T47D (cell line): ENCODE measurements around the gene CDKN2AIP.
"Not testable (repeated sequence)": the region's sequence is repeated elsewhere in the genome, so short reads cannot be mapped to it uniquely, and the experiment has no call there.

Source experiments
- DNase-seq, 2 experiments: peaks; one replicate each; pipeline versions ENCODE4 v3.0.0 to v3.0.0-alpha.2; 2011 to 2012; ENCODE audit warnings: low read depth in 1 of 2, low spot score in 1 of 2
- JUND ChIP-seq: IDR thresholded peaks from 2 replicates; pipeline ENCODE4 v1.6.1; 2012; ENCODE audit warnings: low read depth
- in situ Hi-C: cut with HindIII; loops from 2 replicates; pipeline ENCODE4 v1.10.0; 2016; ENCODE audit warnings: low sequenced_read_pairs, low pct_unique_long_range_greater_than_20kb

The CDKN2AIP gene

DNA sequence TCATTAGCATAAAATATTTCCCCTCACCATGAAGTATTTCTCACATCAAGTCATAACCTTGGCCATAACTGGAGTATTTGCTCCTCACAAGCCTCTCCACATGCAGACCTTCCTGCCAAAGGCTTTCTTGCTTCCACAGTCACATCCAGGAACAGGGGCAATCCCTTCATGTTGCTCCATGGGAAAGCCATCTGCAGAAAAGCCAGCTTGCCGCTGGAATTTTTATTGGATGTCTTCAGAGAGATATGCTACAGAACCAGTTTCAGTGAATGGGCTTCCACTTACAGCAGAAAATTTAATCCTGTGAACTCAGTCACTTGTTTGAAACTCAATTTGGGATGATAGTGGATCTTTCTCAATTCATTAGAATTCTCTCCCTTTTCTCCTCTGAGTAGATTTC lies 3.2 kb upstream of the CDKN2AIP start:
- DNase-seq: peak in 1 of 2 experiments; percentile 58
- in situ Hi-C loops: no loop called here
- TF ChIP-seq JUND: no peak

DNA sequence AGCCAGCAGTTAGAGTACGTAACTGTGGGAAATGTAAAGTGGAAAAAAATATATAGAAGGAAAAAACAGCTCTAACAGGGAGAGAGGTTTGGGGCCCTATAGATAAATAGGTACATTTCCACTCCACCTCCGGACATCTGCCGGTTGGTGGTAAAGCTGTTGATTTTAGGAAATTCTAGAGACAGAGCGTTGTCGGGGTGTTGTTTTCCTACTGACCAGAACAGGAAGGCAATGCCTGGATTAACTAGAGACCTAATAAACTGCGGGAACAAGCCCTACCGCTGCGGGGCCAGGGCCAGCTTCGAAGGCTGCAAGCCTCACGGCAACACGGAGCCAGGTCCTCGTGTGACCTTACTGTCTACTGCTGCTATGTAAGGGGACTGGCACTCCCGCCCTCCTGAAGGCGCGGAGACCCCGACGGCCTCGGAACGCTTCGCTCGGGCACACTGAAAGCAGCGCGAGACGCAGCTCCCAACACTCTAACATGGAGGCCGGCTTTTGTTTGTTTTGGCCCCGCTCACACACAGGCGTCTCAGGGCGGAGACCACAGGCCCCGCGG lies 702 bp upstream of the CDKN2AIP start:
- TF ChIP-seq JUND: no peak
- peak in 1 of 2 experiments; percentile 25 for DNase-seq
- in situ Hi-C loops: no loop called here

DNA sequence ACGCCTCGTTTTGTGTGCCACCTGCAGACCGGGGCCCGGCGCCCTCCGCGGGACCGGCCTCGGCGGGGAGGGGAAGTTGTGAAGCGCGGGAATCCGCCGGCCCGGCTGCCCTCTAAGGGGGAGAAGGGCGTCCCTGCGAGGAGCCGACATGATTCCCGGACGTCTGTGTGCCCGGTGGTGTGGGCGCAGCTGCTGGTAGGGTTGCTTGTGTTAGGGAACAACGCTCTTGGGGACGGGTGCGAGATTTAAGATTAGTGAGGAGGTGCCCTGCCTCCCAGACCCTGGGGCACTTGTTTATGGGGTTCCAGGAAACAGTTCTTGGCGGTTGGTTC lies 627 bp downstream of the CDKN2AIP start:
- DNase-seq: peak; percentile 15 to 27
- in situ Hi-C loops: no loop called here
- no peak for TF ChIP-seq JUND

GRCh38 chr4:183447646-183448045 lies 3.2 kb downstream of the CDKN2AIP start:
- no peak for DNase-seq
- TF ChIP-seq JUND: no peak
- in situ Hi-C loops: no loop called here

GRCh38 chr4:183448436-183448835 lies 4.0 kb downstream of the CDKN2AIP start:
- TF ChIP-seq JUND: no peak
- DNase-seq: no peak
- in situ Hi-C loops: no loop called here

DNA sequence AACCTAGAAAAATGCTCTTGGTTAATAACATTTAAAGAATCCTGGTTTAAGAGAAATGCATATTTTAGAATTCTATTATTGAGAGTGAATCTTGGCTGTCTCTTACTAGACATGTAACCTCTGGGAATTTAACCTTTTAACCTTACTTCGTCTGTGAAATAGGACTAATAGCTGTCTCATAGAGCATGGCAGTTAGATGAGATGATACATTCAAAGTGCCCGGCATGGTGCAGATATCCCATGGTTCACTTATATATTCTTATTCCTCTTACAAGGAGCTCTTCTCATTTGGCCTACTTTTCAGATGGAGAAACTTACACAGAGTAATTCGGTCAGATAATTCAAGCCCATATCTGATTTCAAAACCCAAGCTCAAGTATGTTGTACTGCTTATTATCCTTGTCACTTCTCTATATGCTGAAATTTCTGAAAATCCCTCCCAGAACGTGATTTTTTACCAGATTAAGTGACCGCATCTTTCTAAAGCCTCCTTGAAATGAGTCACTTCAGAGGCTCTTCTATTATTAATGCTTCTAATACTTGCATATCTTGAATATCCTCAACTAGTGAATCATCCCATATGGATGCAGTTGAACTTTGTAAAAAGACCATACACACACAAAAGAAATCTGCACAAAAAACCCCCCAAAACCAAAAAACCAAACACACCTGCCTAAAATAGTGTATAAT lies 4.9 kb downstream of the CDKN2AIP start:
- DNase-seq: no peak
- TF ChIP-seq JUND: no peak
- in situ Hi-C loops: no loop called here

- in situ Hi-C loops: no loop called here
- TF ChIP-seq JUND: no peak
- DNase-seq: no peak
Measured at GRCh38 chr4:183450108-183450507, 5.7 kb downstream of the CDKN2AIP start.

DNA sequence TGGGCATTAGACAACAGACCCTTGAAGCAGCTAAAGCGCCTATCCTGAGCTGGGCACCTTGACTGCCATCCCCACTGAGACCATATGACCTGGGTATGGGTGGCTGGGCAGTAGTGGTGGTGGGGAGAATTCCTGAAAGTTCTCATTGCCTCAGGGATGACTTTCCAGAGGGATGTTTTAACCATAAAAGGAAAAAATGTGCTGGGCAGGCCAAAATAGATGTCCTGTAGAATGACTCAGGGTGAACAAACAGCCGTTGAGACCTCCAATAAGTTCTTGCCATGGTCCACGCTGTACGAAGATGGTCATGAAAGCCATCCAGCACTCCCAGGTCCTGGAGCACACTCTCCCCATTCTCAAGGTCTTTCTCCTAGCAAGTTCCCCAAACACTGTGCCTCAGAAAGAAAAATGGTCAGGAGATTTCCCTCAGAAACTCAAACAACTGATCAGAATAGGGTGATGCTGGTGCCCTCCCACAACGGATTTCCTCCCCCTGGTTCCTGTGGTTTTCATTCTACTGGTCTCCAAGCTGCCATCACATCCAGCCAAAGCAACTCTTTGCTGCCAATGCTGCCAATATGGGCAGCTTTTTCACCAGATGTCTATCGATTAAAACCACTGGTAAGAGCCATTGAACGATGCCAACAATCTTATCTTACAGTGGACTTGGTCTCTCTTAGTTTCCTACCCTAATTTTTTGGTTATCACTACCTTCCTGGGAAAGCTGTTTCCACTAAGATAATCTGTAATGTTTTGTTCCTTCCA lies 11.2 kb downstream of the CDKN2AIP start:
- DNase-seq: no peak
- no peak for TF ChIP-seq JUND
- in situ Hi-C loops: no loop called here

DNA sequence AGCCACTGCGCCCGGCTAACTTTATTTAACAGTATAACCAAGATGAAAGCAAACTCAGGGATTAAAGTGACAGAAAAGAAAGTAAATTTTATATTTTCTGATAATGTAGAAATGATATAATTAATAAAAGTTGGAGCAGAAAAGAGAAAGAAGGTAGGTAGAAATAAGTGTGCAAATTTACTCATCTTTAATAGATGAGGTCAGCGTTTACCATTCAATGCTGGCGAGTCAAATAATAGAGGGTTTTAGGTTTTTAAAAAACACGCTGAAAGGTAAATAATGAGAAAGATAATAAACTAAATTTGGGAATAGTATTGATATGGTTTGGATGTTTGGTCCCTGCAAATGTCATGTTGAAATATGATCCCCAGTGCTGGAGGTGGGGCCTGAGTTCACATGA lies 13.6 kb downstream of the CDKN2AIP start:
- in situ Hi-C loops: no loop called here

DNA sequence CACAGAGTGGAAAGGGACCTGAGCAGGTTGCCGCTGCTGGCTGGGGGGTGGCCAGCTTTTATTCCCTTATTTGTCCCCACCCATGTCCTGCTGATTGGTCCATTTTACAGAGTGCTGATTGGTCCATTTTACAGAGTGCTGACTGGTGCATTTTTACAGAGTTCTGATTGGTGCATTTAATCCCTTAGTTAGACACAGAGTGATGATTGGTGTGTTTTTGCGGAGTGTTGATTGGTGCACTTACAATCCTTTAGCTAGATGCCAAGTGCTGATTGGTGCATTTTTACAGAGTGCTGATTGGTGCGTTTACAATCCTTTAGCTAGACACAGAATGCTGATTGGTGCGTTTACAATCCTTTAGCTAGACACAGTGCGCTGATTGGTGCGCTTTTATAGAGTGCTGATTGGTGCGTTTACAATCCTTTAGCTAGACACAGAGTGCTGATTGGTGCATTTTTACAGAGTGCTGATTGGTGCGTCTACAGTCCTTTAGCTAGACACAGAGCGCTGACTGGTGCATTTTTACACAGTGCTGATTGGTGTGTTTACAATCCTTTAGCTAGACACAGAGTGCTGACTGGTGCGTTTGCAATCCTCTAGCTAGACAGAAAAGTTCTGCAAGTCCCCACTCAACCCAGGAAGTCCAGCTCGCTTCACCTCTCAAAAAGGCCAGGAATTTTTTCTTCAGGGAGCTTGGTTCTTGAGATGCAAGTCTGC lies 19.6 kb downstream of the CDKN2AIP start:
- DNase-seq, in situ Hi-C loops: not testable (repeated sequence)

More for the DNA sequence above, 13.6 kb downstream of the CDKN2AIP start:
- no peak for TF ChIP-seq JUND
- DNase-seq: no peak

DNA sequence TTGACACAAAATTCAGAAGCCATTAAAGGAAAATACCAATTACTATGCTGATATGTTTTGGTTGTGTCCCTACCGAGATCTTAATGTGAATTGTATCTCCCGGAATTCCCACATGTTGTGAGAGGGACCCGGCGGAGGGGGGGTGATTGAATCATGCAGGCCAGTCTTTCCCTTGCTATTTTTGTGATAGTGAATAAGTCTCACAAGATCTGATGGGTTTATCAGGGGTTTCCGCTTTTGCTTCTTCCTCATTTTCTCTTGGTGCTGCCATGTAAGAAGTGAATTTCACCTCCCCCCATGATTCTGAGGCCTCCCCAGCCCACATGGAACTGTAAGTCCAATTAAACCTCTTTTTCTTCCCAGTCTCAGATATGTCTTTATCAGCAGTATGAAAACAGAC lies 21.4 kb downstream of the CDKN2AIP start:
- DNase-seq, in situ Hi-C loops: not testable (repeated sequence)

- no peak for DNase-seq
- TF ChIP-seq JUND: no peak
- in situ Hi-C loops: no loop called here
Measured at GRCh38 chr4:183467246-183467645, 22.8 kb downstream of the CDKN2AIP start.
